Duodenal mucosa (tissue), 2 donors: ENCODE measurements around the gene TMTC2.

Source experiments
- H3K27ac ChIP-seq: one replicate; pipeline ENCODE4 v1.7.0; 2013; ENCODE audit warnings: low read depth, low read length
- H3K27me3 ChIP-seq, 2 donors: one replicate each; pipeline ENCODE4 v1.7.0; 2013; ENCODE audit warnings: low read length in 2 of 2, control low read depth in 1 of 2; ENCODE audit not compliant: insufficient read depth in 2 of 2, control insufficient read depth in 1 of 2
- H3K36me3 ChIP-seq, 2 donors: one replicate each; pipeline ENCODE4 v1.7.0; 2013; ENCODE audit warnings: low read length in 2 of 2, control low read depth in 1 of 2; ENCODE audit not compliant: insufficient read depth in 2 of 2, control insufficient read depth in 1 of 2
- H3K4me1 ChIP-seq, 2 donors: one replicate each; pipeline ENCODE4 v1.7.0; 2013; ENCODE audit warnings: low read length in 2 of 2, control low read depth in 1 of 2; ENCODE audit not compliant: insufficient read depth in 2 of 2, control insufficient read depth in 1 of 2
- H3K4me3 ChIP-seq, 2 donors: one replicate each; pipeline ENCODE4 v1.7.0; 2013; ENCODE audit warnings: low read length in 2 of 2, low read depth in 1 of 2
- H3K9ac ChIP-seq, 2 donors: one replicate each; pipeline ENCODE4 v1.7.0; 2013; ENCODE audit warnings: low read length in 2 of 2, low read depth in 1 of 2
- H3K9me3 ChIP-seq, 2 donors: one replicate each; pipeline ENCODE4 v1.7.0; 2013; ENCODE audit warnings: low read length in 2 of 2, control low read depth in 1 of 2; ENCODE audit not compliant: control insufficient read depth in 1 of 2

TMTC2 gene

GRCh38 chr12:83042441-83043200 lies 355.9 kb downstream of the TMTC2 start:
- no peak overlapping the region for H3K9ac ChIP-seq
- no peaks in the 10 kb centered on the region for H3K27me3 ChIP-seq
- no peak overlapping the region for H3K4me3 ChIP-seq
- H3K27ac ChIP-seq, result no peak overlapping the region
- no peaks in the 10 kb centered on the region for H3K4me1 ChIP-seq
- no peaks in the 10 kb centered on the region for H3K36me3 ChIP-seq
- no peaks in the 10 kb centered on the region for H3K9me3 ChIP-seq

- Histone ChIP-seq H3K9ac (no peak overlapping the region), H3K4me1 (no peaks in the 10 kb centered on the region), H3K27ac (no peak overlapping the region), H3K27me3 (no peaks in the 10 kb centered on the region), H3K4me3 (no peak overlapping the region), H3K9me3 (no peaks in the 10 kb centered on the region), H3K36me3 (no peaks in the 10 kb centered on the region)
These were observed 358.0 kb downstream of the TMTC2 start for GRCh38 chr12:83044736-83045135.

- Histone ChIP-seq H3K4me1 (no peaks in the 10 kb centered on the region), H3K36me3 (no peaks in the 10 kb centered on the region), H3K27ac (no peak overlapping the region), H3K9ac (no peak overlapping the region), H3K27me3 (no peaks in the 10 kb centered on the region), H3K9me3 (no peaks in the 10 kb centered on the region), H3K4me3 (no peak overlapping the region)
These were observed 359.3 kb downstream of the TMTC2 start for GRCh38 chr12:83046019-83046418.

- Histone ChIP-seq H3K27ac (no peak overlapping the region), H3K4me1 (no peaks in the 10 kb centered on the region), H3K9me3 (no peaks in the 10 kb centered on the region), H3K4me3 (no peak overlapping the region), H3K9ac (no peak overlapping the region), H3K27me3 (no peaks in the 10 kb centered on the region), H3K36me3 (no peaks in the 10 kb centered on the region)
These were observed 362.6 kb downstream of the TMTC2 start for GRCh38 chr12:83049306-83049705.

GRCh38 chr12:83052890-83053541 lies 366.3 kb downstream of the TMTC2 start:
- Histone ChIP-seq H3K4me1 (no peaks in the 10 kb centered on the region), H3K4me3 (no peak overlapping the region), H3K27ac (no peak overlapping the region), H3K9ac (no peak overlapping the region), H3K36me3 (no peaks in the 10 kb centered on the region), H3K9me3 (no peaks in the 10 kb centered on the region), H3K27me3 (no peaks in the 10 kb centered on the region)

GRCh38 chr12:83057436-83057835 lies 370.7 kb downstream of the TMTC2 start:
- Histone ChIP-seq H3K4me3 (no peak overlapping the region), H3K4me1 (no peaks in the 10 kb centered on the region), H3K9me3 (no peaks in the 10 kb centered on the region), H3K9ac (no peak overlapping the region), H3K36me3 (no peaks in the 10 kb centered on the region), H3K27me3 (no peaks in the 10 kb centered on the region), H3K27ac (no peak overlapping the region)

- no peak overlapping the region for H3K27ac ChIP-seq
- no peak overlapping the region for H3K9ac ChIP-seq
- H3K27me3 ChIP-seq, result no peaks in the 10 kb centered on the region
- H3K36me3 ChIP-seq, result no peaks in the 10 kb centered on the region
- H3K9me3 ChIP-seq, result no peaks in the 10 kb centered on the region
- H3K4me1 ChIP-seq, result no peaks in the 10 kb centered on the region
- H3K4me3 ChIP-seq, result no peak overlapping the region
These were observed 372.4 kb downstream of the TMTC2 start for GRCh38 chr12:83059107-83059506.

- no peak overlapping the region for H3K9ac ChIP-seq
- no peaks in the 10 kb centered on the region for H3K4me1 ChIP-seq
- no peaks in the 10 kb centered on the region for H3K9me3 ChIP-seq
- no peak overlapping the region for H3K4me3 ChIP-seq
- H3K36me3 ChIP-seq, result no peaks in the 10 kb centered on the region
- no peak overlapping the region for H3K27ac ChIP-seq
- no peaks in the 10 kb centered on the region for H3K27me3 ChIP-seq
These were observed 378.9 kb downstream of the TMTC2 start for GRCh38 chr12:83065562-83065961.

GRCh38 chr12:83067981-83068380 lies 381.3 kb downstream of the TMTC2 start:
- no peaks in the 10 kb centered on the region for H3K27me3 ChIP-seq
- H3K4me1 ChIP-seq, result no peaks in the 10 kb centered on the region
- H3K9me3 ChIP-seq, result no peaks in the 10 kb centered on the region
- no peaks in the 10 kb centered on the region for H3K36me3 ChIP-seq
- H3K27ac ChIP-seq, result no peak overlapping the region
- H3K4me3 ChIP-seq, result no peak overlapping the region
- no peak overlapping the region for H3K9ac ChIP-seq

GRCh38 chr12:83074358-83074894 lies 387.7 kb downstream of the TMTC2 start:
- H3K36me3 ChIP-seq, result no peaks in the 10 kb centered on the region
- no peak overlapping the region for H3K4me3 ChIP-seq
- H3K27ac ChIP-seq, result no peak overlapping the region
- H3K4me1 ChIP-seq, result no peaks in the 10 kb centered on the region
- H3K9me3 ChIP-seq, result no peaks in the 10 kb centered on the region
- H3K9ac ChIP-seq, result no peak overlapping the region
- no peaks in the 10 kb centered on the region for H3K27me3 ChIP-seq
